Measurements from ENCODE around the gene MDH2.
"Not testable (repeated sequence)": the region's sequence is repeated elsewhere in the genome, so short reads cannot be mapped to it uniquely, and the experiment has no call there.

DNA sequence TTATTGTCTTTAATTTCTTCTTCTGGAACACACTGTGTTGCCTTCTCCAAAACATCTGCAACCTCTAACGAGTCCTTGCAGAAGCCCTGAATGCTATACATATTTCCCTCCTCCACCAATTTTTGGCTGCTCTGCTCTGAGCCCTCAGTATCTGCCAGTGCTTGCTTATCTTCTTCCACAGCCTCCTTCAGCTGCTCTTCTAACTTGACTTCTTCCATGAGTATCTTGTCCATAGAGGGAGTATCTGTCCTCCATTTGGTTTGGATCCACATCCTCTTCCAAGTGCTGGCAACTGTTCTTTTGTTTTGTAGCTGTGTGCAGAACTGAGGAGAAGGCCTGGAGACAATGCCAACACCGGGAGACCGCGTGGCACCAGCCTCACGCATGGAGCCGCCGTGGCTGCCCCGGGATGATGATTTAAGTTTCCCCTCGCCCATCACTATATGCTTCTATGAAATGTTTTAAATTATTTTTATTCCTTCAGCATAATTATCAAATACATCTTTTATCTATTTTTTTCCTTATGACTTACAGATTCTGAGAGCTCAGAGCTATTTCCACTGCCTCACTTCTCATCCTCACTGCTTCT is 65.2 kb downstream of the MDH2 start:
- TF ChIP-seq, protein P1, sequence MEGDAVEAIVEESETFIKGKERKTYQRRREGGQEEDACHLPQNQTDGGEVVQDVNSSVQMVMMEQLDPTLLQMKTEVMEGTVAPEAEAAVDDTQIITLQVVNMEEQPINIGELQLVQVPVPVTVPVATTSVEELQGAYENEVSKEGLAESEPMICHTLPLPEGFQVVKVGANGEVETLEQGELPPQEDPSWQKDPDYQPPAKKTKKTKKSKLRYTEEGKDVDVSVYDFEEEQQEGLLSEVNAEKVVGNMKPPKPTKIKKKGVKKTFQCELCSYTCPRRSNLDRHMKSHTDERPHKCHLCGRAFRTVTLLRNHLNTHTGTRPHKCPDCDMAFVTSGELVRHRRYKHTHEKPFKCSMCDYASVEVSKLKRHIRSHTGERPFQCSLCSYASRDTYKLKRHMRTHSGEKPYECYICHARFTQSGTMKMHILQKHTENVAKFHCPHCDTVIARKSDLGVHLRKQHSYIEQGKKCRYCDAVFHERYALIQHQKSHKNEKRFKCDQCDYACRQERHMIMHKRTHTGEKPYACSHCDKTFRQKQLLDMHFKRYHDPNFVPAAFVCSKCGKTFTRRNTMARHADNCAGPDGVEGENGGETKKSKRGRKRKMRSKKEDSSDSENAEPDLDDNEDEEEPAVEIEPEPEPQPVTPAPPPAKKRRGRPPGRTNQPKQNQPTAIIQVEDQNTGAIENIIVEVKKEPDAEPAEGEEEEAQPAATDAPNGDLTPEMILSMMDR (IDR thresholded peaks at IDR 0.05): not testable (repeated sequence)
- TF ChIP-seq POLR2A (IDR thresholded peaks at IDR 0.05): not testable (repeated sequence)
